ENCODE results near the gene GREM1.

GREM1 gene

DNA sequence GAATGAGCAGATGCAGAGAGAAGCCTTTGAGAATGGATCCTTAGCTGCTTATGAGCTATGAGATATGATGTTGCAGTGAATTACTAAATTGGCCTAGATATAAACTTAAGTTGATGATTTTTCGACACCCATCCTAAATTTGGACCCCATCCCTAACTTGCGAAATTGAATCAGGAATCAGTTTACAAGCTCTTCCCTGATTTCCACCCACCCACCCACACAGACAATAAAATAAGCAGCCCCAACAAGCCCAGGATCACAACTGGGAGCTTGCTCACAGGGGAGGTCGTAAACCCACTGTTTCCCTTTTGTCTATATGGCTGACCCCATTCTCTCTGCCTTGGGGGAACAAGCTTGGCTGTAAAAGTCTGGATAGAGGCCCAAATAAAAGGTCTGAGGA, 57.3 kb downstream of the GREM1 start:
- in situ Hi-C loops (cut with MboI; ENCODE audit: low sequenced_read_pairs) = no loop called here

DNA sequence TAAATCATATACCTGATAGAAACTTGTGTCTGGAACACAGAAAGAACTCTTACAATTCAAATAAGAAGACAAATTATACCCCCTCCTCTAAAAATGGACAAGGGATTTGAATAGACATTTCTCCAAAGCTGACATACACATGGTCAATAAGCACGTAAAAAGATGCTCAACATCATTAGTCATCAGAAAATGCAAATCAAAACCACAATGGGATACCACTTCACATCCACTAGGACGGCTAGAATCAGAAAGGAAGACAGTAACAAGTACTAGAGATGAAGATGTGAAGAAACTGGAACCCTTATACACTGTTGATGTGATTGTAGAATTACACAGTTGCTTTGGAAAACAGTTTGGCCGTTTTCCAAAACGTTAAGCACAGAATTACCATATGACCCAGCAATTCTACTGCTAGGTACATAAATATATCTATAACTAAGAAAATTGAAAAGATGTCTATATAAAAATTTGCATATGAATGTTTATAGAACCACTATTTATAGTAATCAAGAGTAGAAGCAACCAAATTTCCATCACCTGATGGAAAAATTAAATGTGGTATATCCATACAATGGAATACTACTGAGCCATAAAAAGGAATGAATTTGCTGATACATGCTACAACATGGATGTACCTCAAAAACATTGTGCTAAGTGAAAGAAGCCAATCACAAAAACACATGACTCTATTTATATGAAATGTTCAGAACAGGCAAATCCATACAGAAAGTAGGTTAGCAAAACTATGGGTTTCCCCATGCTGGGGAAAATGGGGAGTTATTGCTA, 60.8 kb downstream of the GREM1 start:
- in situ Hi-C loops (cut with MboI; ENCODE audit: low sequenced_read_pairs) = no loop called here

DNA sequence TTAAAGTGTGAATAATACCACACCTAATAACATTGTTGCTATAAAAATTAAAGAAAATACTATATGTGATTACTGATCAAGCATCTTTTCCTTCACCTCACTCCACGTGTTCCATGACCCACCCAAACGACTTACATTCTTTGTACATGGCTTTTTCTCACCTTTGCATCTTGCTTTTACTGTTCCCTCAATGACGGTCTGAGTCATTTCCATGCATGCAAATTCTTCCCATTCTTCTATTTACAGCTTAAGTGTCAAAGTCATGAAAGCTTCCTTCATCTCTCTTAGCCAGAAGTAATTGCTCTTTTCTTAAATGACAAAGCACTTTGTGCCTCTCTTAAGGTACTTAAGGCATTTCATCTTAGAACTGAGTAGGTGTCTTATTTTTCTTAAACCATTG, 64.0 kb downstream of the GREM1 start:
- in situ Hi-C loops (cut with MboI; ENCODE audit: low sequenced_read_pairs) = no loop called here

DNA sequence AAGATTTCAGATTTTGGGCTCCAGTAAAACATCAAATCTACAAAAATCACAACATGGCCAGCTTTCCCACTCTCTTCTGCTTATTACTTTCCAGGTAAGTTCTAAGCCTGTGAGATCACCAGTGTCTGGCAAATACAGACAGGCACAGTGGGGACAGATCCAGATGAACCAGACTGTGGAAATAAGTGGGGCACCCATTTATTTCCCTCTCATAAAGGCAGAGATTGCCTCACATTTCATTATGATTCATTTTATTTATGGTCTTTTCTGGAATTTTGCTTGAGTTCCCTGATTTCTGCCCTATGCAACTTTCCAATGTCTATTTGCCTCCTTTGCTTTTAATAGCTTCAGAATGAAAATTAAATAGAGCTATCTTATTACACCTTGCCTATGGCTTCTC, 66.8 kb downstream of the GREM1 start:
- in situ Hi-C loops (cut with MboI; ENCODE audit: low sequenced_read_pairs) = no loop called here

DNA sequence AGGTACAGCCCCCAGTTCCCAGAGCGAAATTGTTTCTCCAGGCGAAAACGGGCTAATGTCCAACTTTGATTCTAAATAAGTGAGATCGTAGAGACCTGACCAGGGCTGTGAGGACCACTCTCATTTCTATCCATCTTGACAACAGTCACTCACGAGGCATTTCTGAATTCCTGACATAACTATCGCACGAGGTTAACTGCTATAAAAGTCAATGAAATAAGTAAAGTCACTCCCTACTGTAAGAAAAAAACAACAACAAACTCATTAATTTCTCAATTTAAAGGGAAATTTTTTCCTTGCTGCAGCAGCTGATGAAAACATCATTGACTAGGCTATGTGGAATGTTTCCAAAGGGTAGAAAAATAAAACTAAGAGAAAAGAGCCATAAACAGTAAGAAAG, 69.1 kb downstream of the GREM1 start:
- in situ Hi-C loops (cut with MboI; ENCODE audit: low sequenced_read_pairs) = no loop called here

DNA sequence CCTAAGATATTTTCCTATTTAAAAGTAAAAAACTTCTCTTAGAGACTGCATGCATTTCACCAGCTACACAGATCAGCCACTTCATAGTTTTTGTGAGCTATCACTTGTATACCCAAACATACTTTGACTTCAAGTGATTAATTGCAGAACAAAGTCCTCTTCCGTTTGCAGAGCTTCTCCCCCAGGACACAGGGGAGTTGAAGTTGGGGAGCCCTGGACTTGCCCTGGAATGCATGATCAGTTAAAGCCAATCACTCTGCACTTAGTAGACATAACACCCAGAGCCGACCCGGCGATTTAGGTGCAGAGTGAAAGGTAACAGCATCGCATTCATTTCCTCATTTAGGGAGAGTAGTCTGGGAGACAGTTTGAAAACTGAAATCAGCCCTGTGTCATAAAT, 70.1 kb downstream of the GREM1 start:
- in situ Hi-C loops (cut with MboI; ENCODE audit: low sequenced_read_pairs) = no loop called here

DNA sequence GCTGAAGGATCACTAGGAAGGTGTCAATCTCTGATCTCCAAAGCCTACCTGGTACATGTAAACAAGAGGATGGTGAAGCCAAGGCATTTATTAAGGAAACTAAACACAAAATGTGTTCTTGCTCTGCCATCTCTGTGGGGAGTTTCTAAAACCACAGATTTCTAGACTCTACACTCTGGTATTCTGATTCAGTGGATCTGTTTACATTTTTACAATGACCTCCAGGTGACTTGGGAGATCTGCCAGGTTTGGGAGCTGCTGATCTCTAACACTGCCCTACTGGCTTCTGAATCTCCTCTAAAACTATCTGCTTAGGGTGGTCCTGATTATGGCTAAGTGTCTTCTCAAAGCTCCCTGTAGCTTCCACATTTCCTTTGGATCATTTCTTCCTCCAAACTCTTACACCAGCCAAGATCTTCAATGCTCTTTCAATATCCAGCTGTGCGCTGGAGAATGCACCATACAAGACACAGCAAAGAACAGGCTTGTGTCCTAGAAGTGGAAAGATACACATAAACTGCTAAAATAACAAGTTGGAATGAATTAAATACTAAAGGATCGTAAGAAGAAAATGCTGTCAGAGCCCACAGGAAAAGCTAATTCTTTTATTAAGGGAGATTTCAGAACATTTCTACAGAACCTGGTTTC, 72.7 kb downstream of the GREM1 start:
- in situ Hi-C loops (cut with MboI; ENCODE audit: low sequenced_read_pairs) = no loop called here

DNA sequence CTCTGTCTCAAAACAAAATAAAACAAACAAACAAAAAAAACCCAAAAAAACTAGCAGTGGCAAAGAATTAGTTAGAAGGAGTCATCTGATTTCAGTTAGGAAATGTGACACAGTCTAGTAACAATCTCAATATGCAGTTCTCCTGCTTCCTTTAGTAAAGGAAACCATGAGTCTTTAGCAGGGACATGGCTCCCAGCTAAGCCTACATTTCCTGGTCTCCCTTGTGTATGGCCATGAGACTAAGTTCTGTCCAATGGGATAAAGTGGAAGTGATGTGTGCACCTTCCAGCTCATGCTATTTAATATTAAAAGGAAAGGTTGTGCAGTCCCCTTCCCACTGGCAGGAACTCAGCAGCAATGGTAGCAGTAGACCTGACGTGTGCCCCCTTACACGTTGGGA, 74.6 kb downstream of the GREM1 start:
- in situ Hi-C loops (cut with MboI; ENCODE audit: low sequenced_read_pairs) = no loop called here
